ENCODE results near the gene FNDC10. TPM values are rescaled to one million over a fixed set of nuclear protein-coding genes. Genes with fewer than 3 reads are reported as not detected.

The FNDC10 gene
- total RNA-seq, 6 experiments from 2014 or later: 1.6 to 4.0 (median 2.0) TPM

DNA sequence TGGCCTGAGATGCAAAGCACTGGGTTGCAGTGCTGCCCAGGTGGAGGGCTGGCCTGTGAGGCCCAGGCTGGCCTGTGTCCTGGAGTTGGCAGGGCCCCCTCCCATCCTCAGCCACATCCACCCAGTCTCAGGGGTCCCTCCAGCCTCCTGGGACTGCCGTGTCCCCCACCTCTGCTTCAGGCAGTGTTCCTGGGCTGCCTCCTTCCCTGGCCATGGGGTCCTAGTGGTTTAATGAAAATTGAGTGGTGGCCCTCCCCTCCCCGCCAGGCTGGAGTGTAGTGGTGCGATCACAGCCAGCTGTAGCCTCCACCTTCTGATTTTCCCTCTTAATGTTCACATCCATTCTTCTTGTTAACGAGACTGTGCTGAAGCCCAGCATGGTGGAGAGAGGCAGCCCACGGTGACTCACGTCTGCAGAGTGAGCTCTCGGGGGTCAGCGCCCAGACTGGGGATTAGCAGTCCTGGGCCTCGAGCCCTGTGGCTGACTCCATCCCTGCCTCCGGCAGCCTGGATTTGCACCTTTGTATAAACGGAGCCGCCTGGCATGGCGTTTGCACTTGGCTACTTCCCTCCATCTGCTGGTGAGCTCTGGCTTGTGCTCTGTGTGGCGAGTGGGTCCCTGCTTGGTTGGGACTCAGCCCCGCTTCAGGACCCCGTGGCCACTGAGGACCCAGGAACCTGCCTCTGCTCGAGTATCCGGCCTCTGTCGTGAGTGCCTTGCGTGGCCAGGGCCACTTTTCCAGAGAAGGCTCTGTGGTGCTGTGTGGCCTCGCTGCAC lies 22.3 kb upstream of the FNDC10 start:
- Mint-ChIP-seq H3K27me3 (ENCODE audit: insufficient read depth) (peaks cover 1% of the 10 kb centered on the region; the same call in 1 of the 2 replicates), H3K36me3 (ENCODE audit: low read depth) (0 out of 2 replicates have a peak, but pooled peaks cover 4% of the 10 kb centered on the region), H3K27ac (no peak overlapping the region), H3K9me3 (no peaks in the 10 kb centered on the region), H3K4me1 (ENCODE audit: low read depth) (peaks cover 5% of the 10 kb centered on the region; the same call in 1 of the 2 replicates), H3K4me3 (no peak overlapping the region)
- TF ChIP-seq, protein P1, sequence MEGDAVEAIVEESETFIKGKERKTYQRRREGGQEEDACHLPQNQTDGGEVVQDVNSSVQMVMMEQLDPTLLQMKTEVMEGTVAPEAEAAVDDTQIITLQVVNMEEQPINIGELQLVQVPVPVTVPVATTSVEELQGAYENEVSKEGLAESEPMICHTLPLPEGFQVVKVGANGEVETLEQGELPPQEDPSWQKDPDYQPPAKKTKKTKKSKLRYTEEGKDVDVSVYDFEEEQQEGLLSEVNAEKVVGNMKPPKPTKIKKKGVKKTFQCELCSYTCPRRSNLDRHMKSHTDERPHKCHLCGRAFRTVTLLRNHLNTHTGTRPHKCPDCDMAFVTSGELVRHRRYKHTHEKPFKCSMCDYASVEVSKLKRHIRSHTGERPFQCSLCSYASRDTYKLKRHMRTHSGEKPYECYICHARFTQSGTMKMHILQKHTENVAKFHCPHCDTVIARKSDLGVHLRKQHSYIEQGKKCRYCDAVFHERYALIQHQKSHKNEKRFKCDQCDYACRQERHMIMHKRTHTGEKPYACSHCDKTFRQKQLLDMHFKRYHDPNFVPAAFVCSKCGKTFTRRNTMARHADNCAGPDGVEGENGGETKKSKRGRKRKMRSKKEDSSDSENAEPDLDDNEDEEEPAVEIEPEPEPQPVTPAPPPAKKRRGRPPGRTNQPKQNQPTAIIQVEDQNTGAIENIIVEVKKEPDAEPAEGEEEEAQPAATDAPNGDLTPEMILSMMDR (IDR thresholded peaks at IDR 0.05): no peak
- DNase-seq: no peak

DNA sequence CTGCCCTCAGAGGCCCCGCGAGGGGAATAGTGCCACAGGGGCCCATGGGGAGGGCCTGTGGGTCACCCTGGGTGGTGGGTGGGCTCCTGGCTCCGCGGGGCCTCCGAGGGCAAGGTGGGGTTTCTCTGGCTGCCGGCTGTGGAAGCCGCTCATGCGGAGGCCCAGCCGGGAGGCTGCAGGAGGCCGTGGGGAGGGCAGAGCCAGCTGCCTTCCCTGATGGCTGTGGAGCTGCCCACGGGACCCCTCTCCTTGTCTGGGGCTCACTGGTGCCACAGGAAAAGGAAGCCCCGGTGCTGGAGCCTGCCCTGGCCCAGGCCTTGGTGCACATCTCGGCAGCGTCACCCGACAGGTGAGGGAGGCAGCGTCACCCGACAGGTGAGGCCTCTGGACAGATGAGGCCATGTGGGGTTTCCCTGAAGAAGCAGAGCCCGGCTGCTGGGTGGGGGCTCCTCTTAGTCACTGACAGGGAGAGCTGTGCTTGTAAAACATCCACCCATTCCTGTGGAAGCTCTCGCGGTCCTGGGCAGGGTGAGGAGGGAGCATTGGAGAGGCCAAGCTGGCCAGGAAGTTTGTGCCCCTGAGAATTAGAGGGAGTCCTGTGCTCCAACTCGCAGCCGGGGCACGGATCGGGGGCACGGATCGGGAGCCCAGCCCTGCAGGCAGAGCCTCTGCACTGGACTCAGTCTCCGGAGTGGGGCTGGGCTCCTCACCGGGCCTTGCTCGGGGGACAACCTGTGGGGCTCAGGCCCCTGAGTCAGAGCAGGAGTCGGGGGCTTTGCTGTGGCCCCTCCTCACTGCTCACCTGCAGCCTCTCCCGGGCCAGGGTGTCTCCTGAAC lies 21.5 kb upstream of the FNDC10 start:
- H3K9me3 Mint-ChIP-seq: no peaks in the 10 kb centered on the region
- H3K27me3 Mint-ChIP-seq (ENCODE audit: insufficient read depth): peaks cover 3% of the 10 kb centered on the region
- no peak overlapping the region for H3K4me3 Mint-ChIP-seq
- DNase-seq: no peak
- 0 out of 2 replicates have a peak, but pooled peaks cover 4% of the 10 kb centered on the region for H3K36me3 Mint-ChIP-seq (ENCODE audit: low read depth)
- no peak overlapping the region for H3K27ac Mint-ChIP-seq
- peaks cover 6% of the 10 kb centered on the region; the same call in 1 of the 2 replicates for H3K4me1 Mint-ChIP-seq (ENCODE audit: low read depth)
- TF ChIP-seq, protein P1 (IDR thresholded peaks at IDR 0.05): no peak

DNA sequence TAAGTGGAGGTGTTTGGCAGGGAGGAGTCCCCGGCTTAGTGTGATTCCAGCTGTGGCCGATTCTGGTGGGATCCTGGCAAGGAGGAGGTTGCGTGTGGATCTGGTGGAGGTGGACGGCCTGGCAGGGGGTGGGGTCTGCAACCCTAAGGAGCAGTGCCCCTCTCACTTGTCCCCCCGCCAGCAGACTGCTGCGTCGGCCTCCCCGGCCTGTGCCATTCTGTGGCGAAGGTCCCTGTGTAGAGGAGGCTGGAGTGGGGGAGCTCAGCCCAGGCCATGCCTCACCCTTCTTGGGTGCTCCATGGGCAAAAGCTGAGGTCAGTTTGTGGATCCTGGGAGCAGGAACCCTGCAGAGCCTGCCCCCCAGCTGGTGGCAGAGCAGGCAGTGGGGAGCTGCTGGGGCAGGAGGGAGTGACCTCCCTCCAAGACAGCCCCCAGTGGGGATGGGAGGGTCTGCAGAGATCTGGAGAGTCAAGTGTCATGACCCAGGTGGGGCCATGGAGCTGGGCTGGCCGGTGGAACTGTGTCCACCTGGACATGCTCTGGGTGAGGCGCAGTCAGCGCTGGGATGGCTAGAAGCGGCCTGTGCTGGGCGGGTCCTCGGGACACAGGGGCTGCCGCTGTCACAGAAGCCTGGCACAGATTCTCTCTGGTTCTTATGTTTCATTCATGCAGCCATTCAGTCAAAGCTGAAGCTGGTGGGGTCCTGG lies 20.7 kb upstream of the FNDC10 start:
- no peak overlapping the region for H3K4me3 Mint-ChIP-seq
- no peak overlapping the region for H3K27ac Mint-ChIP-seq
- peaks cover 3% of the 10 kb centered on the region for H3K27me3 Mint-ChIP-seq (ENCODE audit: insufficient read depth)
- H3K4me1 Mint-ChIP-seq (ENCODE audit: low read depth): peaks cover 6% of the 10 kb centered on the region; the same call in 1 of the 2 replicates
- TF ChIP-seq, protein P1 (IDR thresholded peaks at IDR 0.05): no peak
- no peaks in the 10 kb centered on the region for H3K9me3 Mint-ChIP-seq
- DNase-seq: no peak
- H3K36me3 Mint-ChIP-seq (ENCODE audit: low read depth): 0 out of 2 replicates have a peak, but pooled peaks cover 4% of the 10 kb centered on the region

DNA sequence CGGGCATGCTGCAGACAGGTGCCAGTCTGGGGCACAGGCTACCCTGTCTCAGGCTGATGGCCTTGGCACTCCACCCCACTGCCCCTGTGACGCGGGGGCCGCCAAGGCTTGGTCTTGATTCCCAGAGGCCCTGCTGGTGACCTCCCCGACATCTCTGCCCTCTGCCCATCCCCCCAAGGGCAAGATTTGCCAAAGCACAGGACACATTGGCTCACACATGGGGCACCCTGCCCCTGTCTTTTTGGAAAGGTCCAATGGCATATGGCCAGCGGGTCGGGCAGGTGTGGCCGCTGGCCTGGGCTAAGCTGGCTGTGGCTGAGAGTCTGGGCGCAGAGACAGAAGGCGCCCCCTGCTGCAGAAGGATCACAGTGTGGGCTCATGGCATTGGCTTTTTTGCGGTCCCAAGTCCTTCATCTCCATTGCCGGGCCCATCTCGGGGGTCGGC lies 20.0 kb upstream of the FNDC10 start:
- H3K27ac Mint-ChIP-seq: no peak overlapping the region
- TF ChIP-seq, protein P1 (IDR thresholded peaks at IDR 0.05): peak; percentile 61
- H3K4me3 Mint-ChIP-seq: no peak overlapping the region
- H3K36me3 Mint-ChIP-seq (ENCODE audit: low read depth): 0 out of 2 replicates have a peak, but pooled peaks cover 4% of the 10 kb centered on the region
- H3K4me1 Mint-ChIP-seq (ENCODE audit: low read depth): peaks cover 6% of the 10 kb centered on the region; the same call in 1 of the 2 replicates
- no peaks in the 10 kb centered on the region for H3K9me3 Mint-ChIP-seq
- peaks cover 3% of the 10 kb centered on the region for H3K27me3 Mint-ChIP-seq (ENCODE audit: insufficient read depth)
- DNase-seq: no peak
